Fibroblast of lung (primary cell): Measurements from ENCODE around the gene ATRNL1. TPM values are rescaled to one million over a fixed set of nuclear protein-coding genes. Genes with fewer than 3 reads are reported as not detected.
A peak's percentile ranks its signal among the peaks of the same experiment; 100 is the strongest.
"Not testable (repeated sequence)": the region's sequence is repeated elsewhere in the genome, so short reads cannot be mapped to it uniquely, and the experiment has no call there.

Experiments used
- DNase-seq, 2 donors: peaks; one replicate each; pipeline versions ENCODE4 v3.0.0 to v3.0.0-alpha.2; 2010; ENCODE audit warnings: low read depth in 2 of 2
- H2AFZ ChIP-seq: 2 replicates; pipeline ENCODE4 v1.5.1; 2012; ENCODE audit warnings: low read length, control low read depth, inconsistent platforms
- H3K27ac ChIP-seq: 2 replicates; pipeline ENCODE4 v1.5.1; 2011; ENCODE audit warnings: low read length, control low read depth; ENCODE audit not compliant: insufficient read depth
- H3K27me3 ChIP-seq: 2 replicates; pipeline ENCODE4 v1.5.1; 2011; ENCODE audit warnings: mild to moderate bottlenecking, low read length; ENCODE audit not compliant: control insufficient read depth, insufficient read depth
- H3K36me3 ChIP-seq: 2 replicates; pipeline ENCODE4 v1.5.1; 2011; ENCODE audit warnings: low read length; ENCODE audit not compliant: control insufficient read depth, insufficient read depth
- H3K4me1 ChIP-seq: 2 replicates; pipeline ENCODE4 v1.5.1; 2011; ENCODE audit warnings: low read length; ENCODE audit not compliant: control insufficient read depth, insufficient read depth; ENCODE audit errors: extremely low read depth
- H3K4me2 ChIP-seq: 2 replicates; pipeline ENCODE4 v1.5.1; 2011; ENCODE audit warnings: low read length, control low read depth; ENCODE audit not compliant: insufficient read depth; ENCODE audit errors: extremely low read depth
- H3K4me3 ChIP-seq, 4 experiments: fragments of 200-600 bp in 1 of 4; sonication (generic) in 1 of 4; replicated peaks in 1 of 4; 2 replicates each; pipeline ENCODE4 v1.5.1; 2011 to 2016; ENCODE audit warnings: low read length in 4 of 4, low read depth in 3 of 4, mild to moderate bottlenecking in 3 of 4, control low read depth in 2 of 4, inconsistent platforms in 1 of 4, mixed read lengths in 1 of 4; ENCODE audit not compliant: insufficient read depth in 1 of 4; ENCODE audit errors: control extremely low read depth in 1 of 4
- H3K79me2 ChIP-seq: 2 replicates; pipeline ENCODE4 v1.5.1; 2012; ENCODE audit warnings: mild to moderate bottlenecking, low read length, inconsistent platforms; ENCODE audit not compliant: control insufficient read depth, insufficient read depth
- H3K9ac ChIP-seq: 2 replicates; pipeline ENCODE4 v1.5.1; 2011; ENCODE audit warnings: mild to moderate bottlenecking, low read length, control low read depth; ENCODE audit not compliant: insufficient read depth
- H3K9me3 ChIP-seq: 2 replicates; pipeline ENCODE4 v1.5.1; 2012; ENCODE audit warnings: low read depth, low read length; ENCODE audit not compliant: control insufficient read depth, insufficient read depth
- H4K20me1 ChIP-seq: 2 replicates; pipeline ENCODE4 v1.5.1; 2011; ENCODE audit warnings: low read length; ENCODE audit not compliant: control insufficient read depth, insufficient read depth; ENCODE audit errors: extremely low read depth
- EZH2 ChIP-seq: IDR thresholded peaks from 2 replicates; pipeline ENCODE4 v1.5.1; 2012; ENCODE audit warnings: low read length, control low read depth, mild to moderate bottlenecking; ENCODE audit errors: missing control alignments
- polyA plus RNA-seq, 2 donors: library from polyadenylated mRNA; depleted of rRNA in 1 of 2; stranded (reverse) in 1 of 2; unstranded in 1 of 2; fragments of >200 nt; gene quantifications; 2 replicates each; pipeline ENCODE4 v1.2.1, GENCODE V29; 2011 to 2012; ENCODE audit warnings: missing spikeins in 1 of 2
- total RNA-seq: library from RNA; depleted of rRNA; stranded (reverse); fragments of >200 nt; gene quantifications from 2 replicates; pipeline ENCODE4 v1.2.1, GENCODE V29; 2014
- TF ChIP-seq, protein P1 (sequence below), 2 donors: IDR thresholded peaks in 1 of 2; conservative IDR thresholded peaks in 1 of 2; 1 replicate in 1 of 2; 2 replicates in 1 of 2; pipeline ENCODE4 v1.5.1; 2011 to 2012; ENCODE audit warnings: low read length in 2 of 2, control low read depth in 1 of 2, inconsistent platforms in 1 of 2, low read depth in 1 of 2, mild to moderate bottlenecking in 1 of 2

ATRNL1 gene
- total and polyA plus RNA-seq, 2 donors (not counting 1 experiment from before 2014, with no cell fraction given) = 0.33 TPM

DNA sequence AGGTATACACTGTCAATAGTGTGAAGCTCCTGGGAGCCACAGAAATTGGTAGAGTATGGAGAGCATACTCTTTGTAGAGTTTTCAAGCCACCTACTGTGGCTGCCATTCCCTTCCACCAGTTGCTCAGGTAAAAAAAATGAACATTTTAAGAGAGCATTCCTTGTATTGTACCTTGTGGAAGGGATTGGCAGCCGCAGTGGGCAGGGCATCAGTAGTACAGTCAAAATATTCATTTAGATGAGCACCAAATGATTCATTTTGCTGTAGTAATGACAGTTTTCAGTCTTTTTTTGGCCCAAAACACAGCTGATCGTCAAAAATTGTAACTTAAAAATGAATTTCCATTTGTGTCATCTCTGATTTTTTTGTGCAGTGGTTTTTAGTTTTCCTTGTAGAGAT, 304.9 kb downstream of the ATRNL1 start:
- Histone ChIP-seq H3K4me1 (no peaks in the 10 kb centered on the region), H3K9me3 (no peaks in the 10 kb centered on the region), H3K4me2 (no peak overlapping the region), H3K79me2 (no peaks in the 10 kb centered on the region), H4K20me1 (no peaks in the 10 kb centered on the region), H3K4me3 (no peak overlapping the region), H2AFZ (no peak overlapping the region), H3K27me3 (no peaks in the 10 kb centered on the region), H3K36me3 (no peaks in the 10 kb centered on the region), H3K9ac (no peak overlapping the region), H3K27ac (no peak overlapping the region)
- no peak for DNase-seq
- TF ChIP-seq EZH2 = no peak
- TF ChIP-seq, protein P1, sequence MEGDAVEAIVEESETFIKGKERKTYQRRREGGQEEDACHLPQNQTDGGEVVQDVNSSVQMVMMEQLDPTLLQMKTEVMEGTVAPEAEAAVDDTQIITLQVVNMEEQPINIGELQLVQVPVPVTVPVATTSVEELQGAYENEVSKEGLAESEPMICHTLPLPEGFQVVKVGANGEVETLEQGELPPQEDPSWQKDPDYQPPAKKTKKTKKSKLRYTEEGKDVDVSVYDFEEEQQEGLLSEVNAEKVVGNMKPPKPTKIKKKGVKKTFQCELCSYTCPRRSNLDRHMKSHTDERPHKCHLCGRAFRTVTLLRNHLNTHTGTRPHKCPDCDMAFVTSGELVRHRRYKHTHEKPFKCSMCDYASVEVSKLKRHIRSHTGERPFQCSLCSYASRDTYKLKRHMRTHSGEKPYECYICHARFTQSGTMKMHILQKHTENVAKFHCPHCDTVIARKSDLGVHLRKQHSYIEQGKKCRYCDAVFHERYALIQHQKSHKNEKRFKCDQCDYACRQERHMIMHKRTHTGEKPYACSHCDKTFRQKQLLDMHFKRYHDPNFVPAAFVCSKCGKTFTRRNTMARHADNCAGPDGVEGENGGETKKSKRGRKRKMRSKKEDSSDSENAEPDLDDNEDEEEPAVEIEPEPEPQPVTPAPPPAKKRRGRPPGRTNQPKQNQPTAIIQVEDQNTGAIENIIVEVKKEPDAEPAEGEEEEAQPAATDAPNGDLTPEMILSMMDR (conservative IDR thresholded peaks at IDR 0.05 in 1 of 2, IDR thresholded peaks at IDR 0.05 in 1 of 2; ENCODE audit: low read depth in 1 of 2, low read length in 2 of 2) = no peak

GRCh38 chr10:115402699-115403098, 309.5 kb downstream of the ATRNL1 start:
- Histone ChIP-seq H3K9ac (no peak overlapping the region), H3K36me3 (no peaks in the 10 kb centered on the region), H3K4me3 (no peak overlapping the region), H3K27ac (no peak overlapping the region), H2AFZ (no peak overlapping the region), H3K27me3 (no peaks in the 10 kb centered on the region), H3K4me1 (no peaks in the 10 kb centered on the region), H3K4me2 (no peak overlapping the region), H3K9me3 (no peaks in the 10 kb centered on the region), H3K79me2 (no peaks in the 10 kb centered on the region), H4K20me1 (no peaks in the 10 kb centered on the region)
- peak; percentile 56 to 79 for DNase-seq
- TF ChIP-seq, protein P1 (conservative IDR thresholded peaks at IDR 0.05 in 1 of 2, IDR thresholded peaks at IDR 0.05 in 1 of 2; ENCODE audit: low read depth in 1 of 2, low read length in 2 of 2) = no peak
- TF ChIP-seq EZH2 = no peak

DNA sequence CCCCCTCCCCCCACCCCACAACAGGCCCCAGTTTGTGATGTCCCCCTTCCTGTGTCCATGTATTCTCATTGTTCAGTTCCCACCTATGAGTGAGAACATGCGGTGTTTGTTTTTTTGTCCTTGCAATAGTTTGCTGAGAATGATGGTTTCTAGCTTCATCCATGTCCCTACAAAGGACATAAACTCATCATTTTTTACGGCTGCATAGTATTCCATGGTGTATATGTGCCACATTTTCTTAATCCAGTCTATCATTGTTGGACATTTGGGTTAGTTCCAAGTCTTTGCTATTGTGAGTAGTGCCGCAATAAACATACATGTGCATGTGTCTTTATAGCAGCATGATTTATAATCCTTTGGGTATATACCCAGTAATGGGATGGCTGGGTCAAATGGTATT, 312.7 kb downstream of the ATRNL1 start:
- H3K4me2 ChIP-seq, H3K9me3 ChIP-seq, H2AFZ ChIP-seq, H3K4me1 ChIP-seq, H3K27me3 ChIP-seq, H3K4me3 ChIP-seq, DNase-seq, H3K27ac ChIP-seq, H3K9ac ChIP-seq, H3K36me3 ChIP-seq, H4K20me1 ChIP-seq, H3K79me2 ChIP-seq: not testable (repeated sequence)
